ENCODE measurements around the gene WNT5A.

Gene WNT5A

GRCh38 chr3:55442861-55443260 lies 44.2 kb downstream of the WNT5A start:
- no peak for DNase-seq

DNA sequence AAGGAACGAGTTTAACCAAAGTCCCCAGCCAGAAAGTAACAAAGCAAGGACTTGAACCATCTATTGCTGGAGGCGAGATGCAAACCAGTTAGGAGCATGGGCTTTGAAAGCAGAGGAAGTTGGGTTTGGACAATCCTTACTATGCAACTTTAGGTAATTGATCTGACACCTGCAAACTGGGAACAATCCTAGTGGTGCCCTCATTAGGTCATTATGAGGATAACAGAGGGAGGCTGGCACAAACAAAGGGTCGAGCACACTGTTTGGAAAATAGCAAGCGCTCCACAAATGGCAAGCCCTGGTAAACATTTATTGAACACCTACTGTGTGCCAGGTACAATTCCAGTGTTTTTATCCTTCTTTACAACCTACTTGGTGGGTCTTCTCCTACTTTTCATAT lies 45.6 kb downstream of the WNT5A start:
- no peak for DNase-seq

- DNase-seq: no peak
These were observed 46.9 kb downstream of the WNT5A start for GRCh38 chr3:55440104-55440708.

DNA sequence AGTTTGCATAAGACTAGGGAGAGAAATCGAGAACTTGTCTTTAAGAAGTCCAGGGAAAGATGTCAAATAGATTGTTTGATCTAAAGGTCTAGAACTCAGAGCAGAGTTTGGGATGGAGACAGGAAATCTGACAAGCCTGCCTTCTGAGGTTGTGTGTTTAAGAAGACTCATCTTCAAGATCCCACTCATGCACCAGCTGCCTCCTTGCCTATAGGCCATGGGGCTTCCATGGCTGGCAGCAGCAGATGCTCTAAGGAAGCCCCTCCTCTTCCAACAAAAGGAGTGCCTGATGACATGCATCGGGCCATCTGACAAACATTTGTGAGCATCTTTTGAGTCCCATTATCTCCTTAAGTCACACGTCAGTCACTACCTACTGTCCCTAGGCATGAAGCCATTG lies 47.4 kb downstream of the WNT5A start:
- no peak for DNase-seq

DNA sequence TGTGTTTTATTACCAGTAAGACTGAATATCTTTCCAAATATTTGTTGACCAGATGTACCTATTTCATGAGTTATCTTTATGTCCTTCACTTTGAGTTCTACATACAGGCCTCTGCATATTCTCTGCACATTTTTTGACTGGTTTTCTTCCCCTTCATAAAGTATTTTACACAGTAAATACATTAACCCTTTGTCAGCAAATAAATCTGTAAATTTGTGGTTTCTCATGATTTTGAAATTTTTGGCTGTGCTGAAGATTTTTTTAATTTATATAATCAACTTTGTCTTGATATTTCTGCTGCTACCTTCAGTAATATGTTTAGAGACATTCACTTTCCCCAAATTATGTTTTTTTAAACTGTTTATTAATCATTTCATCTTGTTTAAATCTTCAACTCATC lies 50.5 kb downstream of the WNT5A start:
- DNase-seq: no peak

- no peak for DNase-seq
These were observed 51.6 kb downstream of the WNT5A start for GRCh38 chr3:55435491-55435890.

- no peak for DNase-seq
These were observed 52.3 kb downstream of the WNT5A start for GRCh38 chr3:55434789-55435188.

GRCh38 chr3:55431041-55431440 lies 56.1 kb downstream of the WNT5A start:
- DNase-seq: no peak

GRCh38 chr3:55427739-55428138 lies 59.4 kb downstream of the WNT5A start:
- DNase-seq: no peak

DNA sequence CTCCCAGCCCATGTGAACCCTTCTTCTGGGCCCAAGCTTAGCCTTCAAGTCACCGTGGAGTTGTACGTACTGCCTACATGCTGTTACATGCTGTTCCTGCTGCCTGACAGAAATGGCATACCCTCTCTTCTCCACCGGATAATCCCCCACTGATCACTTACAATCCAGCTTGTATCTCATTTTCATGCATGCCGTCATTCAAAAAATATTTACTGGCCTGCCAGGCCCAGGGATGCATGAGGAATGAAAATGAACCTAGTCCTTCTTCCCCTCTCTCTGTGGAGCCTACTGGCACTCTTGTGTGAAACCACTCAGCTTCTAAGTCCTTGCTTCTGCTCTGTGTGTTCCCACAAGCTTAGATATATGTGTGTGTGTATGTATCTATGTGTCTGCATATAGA lies 60.6 kb downstream of the WNT5A start:
- no peak for DNase-seq

GRCh38 chr3:55423782-55424181 lies 63.3 kb downstream of the WNT5A start:
- DNase-seq: no peak

- DNase-seq: no peak
These were observed 69.9 kb downstream of the WNT5A start for GRCh38 chr3:55417211-55417610.

- no peak for DNase-seq
These were observed 70.7 kb downstream of the WNT5A start for GRCh38 chr3:55416331-55416821.
